HG03064 (cell line): ENCODE measurements around the gene NDUFB11.

Experiments
- ATAC-seq: cut with Tn5 transposase; IDR thresholded peaks from one replicate; pipeline ENCODE4 v1.9.1; 2021; ENCODE audit warnings: low read depth; ENCODE audit not compliant: unreplicated experiment

The NDUFB11 gene

DNA sequence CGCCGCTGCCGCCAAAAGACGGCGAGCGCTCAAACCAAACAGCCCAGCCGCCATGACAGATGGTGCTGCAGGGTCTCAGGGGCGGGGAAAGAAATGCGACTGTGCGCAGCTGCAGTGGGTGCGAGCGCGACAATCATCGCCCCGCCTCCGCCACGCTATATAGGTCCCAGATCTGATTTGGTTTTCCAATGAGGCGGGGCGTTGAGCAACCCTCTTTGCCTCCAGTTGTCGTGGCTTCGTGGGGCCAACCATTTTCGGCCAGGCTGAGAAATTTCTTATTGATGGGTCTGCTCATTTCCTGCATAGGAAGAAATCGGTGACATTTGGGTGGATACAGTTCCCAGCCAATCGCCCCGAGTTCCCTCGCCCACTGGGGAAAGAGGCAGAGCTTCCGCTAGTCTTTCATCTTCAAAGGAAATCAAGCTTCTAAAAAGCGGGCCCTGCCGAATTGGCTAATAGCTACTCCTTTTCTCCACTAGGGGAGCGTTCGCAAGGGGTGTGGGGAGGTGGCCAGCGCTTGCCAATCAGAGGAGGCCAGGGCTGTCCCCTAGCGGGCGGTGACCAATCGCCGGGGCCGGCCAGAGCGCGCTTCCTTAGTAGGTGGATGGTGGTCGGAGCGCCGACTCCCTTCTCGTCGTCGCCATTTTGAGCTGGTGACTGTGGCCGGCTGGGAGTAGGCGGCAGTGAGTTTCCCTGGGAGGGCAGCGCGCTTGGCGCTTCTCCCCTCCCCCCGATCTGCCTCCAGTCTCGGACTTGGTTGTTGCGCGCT is at the start of gene NDUFB11, which contains the start of gene RBM10:
Gene NDUFB11, minus strand, starts transcription at position 77 of the 769 bp plus-strand sequence. Its CDS starts 23 bp downstream, at position 54.
Gene RBM10, plus strand, starts transcription at position 596 of the 769 bp plus-strand sequence. CDS start 2,261 bp downstream, outside the sequence.
- ATAC-seq: peak; percentile 84

DNA sequence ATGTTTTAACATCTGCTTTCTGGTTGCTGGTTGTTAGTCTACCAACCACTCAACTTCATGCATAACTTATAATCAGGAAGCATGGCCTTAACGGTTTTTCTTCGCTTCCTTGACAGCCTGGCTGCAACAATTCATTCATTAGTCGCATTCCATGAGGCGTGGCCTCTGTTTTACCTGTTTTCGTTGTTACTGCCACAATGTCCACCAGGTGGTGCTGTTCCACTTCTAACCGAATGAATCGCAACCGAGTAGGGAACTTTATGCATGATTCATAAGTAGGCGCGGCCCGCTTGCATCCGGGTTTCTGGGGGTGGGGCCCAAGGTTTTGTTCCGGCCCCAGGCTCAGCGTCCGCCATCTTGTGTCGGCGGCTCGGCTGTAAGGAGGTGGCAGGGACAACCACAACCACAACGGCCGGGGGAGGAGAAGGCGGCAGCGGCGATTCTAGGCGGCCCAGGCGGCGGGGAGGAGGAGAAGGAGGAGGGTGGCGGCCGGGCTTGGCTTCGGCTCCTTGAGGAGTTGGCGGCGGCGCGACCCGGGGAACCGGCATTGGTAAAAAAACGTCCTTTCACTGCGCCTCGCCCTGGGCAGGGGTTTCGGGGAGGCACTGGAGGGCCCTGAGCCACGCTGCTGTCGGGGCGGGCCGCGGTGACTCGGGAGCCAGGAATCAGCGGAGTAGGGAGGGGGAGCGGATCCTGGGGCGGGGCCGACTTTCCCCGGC is 49.1 kb upstream of the NDUFB11 start, which contains the start of gene UBA1:
Gene UBA1, plus strand, starts transcription at position 355 of the 719 bp plus-strand sequence. CDS start 4,974 bp downstream, outside the sequence.
- peak; percentile 75 for ATAC-seq

DNA sequence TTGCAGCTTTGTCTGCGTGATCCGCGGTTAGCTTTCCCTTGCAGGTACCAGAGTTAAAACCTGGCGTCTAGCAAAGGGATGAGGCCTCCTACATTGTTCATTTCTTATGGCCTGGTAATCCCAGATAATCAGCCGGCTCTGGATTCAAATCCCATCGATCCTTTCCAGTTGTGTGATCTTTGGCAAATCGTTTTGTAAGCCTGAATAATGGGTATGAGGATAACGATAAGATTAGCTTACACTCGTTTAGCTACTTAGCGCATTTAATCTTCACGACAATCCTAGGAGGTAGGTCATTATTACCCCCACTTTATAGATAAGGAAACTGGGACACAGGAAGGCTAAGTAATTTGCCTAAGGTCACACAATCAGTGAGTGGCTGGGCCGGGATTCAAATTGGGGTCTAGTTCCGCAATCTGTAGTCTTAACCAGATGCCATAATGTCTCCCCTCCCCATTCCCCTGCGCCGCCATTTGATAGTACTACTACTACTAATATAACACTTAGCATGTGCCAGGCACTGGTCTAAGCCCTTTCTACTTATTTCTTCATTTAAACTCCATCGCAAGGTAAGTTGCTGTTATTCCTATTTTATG is 47.4 kb upstream of the NDUFB11 start:
- ATAC-seq: no peak

DNA sequence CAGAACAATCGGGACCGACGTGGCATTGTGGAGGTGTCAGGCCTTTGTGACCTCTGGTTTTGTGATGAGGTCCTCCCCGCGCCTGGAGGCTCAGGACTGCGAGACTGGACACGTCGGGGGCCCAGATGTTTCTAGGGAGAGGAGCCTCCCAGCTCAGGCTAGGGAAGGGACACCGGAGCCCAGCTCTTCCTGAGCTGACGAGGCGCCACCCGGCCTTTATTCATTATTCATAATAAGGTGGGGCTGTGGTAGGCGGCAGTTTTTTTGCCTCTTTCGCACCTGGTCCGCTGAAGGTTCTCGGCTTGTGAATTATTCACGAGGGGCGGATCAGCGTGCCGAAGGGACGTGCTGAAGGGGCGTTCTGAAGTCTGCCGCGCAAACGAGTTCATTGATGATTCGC is 46.8 kb upstream of the NDUFB11 start:
- ATAC-seq: no peak

DNA sequence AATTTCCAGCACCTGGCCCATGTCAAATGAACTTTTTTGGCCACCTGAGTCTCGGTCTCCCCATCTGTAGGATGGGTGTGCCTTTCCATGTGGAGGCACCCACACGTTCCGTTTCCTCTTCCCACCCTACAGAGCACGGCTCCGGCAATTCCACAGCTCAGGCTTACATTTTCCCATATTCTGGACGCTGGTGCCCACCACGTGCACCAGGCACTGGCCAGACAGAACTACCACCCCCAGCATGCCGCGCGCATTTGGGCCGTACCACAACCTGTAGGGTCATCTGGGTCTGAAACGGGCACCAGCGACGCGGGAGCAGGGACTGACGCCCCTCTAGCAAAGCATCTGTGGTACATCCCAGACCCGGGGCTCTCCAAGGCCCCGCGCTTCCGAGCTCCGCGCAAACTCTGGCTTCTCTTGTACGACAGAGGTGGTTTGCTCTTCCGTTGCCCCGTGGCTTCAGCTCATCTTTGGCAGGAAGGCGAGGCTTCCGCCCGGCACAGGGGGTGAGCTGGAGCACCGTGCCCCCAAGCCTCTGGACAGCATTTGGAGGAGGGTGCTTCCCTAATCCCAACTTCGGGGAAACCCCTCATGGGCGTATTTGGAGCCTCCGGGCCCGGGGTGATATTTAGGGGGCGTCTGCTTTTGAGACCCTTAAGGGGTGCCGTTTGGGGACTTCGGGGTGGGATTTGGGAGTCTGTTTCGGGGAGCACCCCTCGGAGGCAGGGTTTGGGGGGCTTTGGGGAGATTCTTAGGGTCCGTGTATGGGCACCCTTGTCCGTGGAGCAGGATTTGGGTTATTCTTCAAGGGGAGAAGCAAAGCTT is 46.2 kb upstream of the NDUFB11 start:
- peak; percentile 45 for ATAC-seq

DNA sequence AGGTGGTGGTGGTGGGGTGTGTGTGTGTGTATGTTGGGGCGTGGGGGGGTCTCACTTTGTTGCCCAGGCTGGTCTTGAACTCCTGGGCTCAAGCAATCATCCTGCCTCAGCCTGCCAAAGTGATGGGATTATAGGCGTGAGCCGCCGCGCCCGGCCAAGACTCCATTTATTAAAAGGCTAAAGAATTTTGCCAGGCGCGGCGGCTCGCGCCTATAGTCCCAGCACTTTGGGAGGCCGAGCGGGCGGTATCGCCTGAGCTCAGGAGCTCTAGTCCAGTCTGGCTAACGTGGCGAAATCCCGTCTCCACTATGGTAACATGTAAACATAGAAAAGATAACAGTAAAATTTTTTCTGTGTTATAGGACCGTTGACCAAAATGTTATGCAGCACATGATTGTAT is 45.4 kb upstream of the NDUFB11 start:
- no peak for ATAC-seq

DNA sequence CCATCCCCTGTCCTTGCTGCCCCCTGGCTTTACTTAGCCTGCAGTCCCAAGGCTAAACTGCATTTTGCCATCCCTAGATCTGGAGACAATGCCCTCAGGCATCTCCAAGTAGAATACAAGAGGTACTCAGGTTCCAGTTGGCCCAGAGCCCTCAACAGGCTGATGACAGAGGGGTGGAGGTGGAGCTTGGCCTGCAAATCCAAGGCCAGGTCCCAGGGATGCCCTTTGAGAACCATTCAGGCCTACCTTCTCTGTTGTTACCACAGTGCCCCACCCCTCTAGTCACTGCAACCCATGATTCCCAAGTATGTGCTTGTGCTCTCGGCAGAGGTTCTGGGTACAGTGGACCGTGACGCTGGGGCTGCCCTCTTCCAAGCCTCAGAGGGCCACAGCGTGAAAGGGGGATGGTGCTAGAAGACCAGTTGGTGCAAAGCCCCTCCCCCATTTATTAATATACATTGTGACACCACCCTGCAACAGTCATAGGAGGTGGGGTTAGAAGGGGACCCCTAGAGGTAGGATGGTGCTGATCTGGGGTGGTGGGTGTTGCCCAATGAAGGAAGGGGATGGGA is 42.7 kb upstream of the NDUFB11 start:
- no peak for ATAC-seq

DNA sequence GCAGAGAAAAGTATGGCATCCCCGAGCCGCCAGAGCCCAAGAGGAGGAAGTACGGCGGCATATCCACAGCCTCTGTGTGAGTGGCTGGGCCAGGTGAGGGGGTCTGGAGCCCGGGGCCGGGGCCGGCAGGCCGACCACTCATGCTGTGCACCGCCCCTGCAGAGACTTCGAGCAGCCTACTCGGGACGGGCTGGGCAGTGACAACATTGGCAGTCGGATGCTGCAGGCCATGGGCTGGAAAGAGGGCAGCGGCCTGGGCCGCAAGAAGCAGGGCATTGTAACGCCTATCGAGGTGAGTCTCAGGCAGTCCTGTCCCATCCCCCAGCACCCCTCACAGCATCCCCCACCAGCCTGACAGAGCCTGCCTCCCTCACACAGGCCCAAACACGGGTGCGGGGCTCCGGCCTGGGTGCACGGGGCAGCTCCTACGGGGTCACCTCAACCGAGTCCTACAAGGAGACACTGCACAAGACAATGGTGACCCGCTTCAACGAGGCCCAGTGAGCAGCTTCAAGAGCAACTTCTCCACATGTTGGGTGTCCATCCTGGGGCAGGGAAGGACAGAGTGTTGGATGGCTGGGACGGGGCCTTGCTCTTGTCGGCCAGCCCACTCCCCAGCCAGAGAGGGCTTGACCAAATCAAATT is 41.7 kb upstream of the NDUFB11 start:
- ATAC-seq: no peak

DNA sequence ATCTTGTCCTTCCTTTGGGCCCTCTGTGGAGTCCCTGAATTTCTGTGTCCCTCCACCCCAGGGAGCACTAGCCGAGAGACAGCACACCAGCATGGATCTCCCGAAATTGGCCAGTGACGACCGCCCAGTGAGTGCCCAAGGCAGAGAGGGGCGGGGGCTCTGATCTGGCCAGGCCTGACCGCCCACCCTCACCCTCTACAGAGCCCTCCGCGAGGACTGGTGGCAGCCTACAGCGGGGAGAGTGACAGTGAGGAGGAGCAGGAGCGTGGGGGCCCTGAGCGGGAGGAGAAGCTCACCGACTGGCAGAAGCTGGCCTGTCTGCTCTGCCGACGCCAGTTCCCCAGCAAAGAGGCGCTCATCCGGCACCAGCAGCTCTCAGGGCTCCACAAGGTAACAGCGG is 40.7 kb upstream of the NDUFB11 start:
- ATAC-seq: no peak

DNA sequence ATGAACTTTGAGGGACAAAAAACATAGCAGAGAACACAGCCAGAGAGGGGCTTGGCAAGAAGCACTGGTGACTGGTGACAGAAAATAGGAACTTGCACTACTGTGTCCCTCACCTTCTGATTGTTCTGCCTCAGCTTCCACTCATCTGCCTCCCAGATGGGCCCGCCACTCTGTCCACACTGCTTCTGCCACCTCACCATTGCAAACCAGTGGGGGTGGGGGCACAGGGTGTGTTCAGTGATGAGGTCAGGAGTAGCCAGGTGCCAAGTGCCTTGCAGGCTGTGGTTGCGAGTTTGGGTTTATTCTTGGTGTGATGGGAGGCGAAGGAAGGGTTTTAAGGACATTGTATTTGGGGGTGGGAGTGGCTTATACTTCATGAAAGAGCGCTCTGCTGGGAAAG is 40.0 kb upstream of the NDUFB11 start:
- ATAC-seq: no peak

DNA sequence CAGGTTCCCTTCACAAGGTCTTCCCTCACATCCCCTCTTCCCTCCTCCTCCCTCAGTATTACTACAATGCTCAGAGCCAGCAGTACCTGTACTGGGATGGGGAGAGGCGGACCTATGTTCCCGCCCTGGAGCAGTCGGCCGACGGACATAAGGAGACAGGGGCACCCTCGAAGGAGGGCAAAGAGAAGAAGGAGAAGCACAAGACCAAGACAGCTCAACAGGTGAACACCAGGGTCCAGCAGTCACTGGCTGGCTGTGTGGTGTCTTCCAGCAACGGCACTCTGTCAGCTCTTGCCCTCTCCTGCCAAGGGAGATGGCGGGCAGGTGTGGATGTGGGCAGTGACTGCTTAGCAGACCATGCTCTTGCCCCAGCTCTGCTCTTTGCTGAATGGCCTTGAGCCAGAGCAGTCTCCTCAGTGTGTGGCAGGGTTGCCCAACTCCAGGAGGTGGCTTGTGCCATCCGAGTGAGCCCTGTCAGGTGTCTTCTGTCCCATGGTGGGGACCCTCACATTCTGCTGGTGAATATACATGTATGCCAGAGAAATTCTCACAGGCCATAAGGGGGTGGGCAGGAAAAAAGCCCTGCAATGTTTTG is 37.7 kb upstream of the NDUFB11 start:
- no peak for ATAC-seq

DNA sequence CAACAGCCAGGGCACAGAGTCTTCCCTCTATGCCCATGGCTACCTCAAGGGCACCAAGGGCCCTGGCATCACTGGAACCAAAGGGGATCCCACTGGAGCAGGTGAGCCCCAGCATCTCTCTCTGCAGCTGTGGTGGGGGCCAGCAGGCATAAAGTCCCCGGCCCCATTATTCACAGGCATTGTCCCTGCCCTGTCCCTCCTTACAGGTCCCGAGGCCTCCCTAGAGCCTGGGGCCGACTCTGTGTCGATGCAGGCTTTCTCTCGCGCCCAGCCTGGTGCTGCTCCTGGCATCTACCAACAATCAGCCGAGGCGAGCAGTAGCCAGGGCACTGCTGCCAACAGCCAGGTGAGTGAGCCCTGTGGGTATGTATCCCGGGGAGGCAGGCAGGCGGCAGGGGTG is 36.8 kb upstream of the NDUFB11 start:
- no peak for ATAC-seq

DNA sequence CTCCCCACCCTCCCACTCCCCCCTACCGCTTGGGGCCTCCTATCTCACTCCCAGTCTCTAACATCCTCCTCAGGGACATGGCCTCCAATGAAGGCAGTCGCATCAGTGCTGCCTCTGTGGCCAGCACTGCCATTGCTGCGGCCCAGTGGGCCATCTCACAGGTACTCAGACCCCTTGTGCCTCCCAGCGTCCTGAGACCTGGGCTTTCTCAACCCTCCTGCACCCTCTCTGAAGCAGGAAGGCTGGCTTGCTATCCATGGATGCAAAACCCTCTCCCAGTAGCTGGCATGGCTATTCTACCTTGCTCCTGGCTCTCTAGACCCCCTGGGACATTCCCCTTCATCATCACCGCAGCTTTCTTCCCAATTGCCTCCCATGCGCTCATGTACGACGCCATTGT is 35.8 kb upstream of the NDUFB11 start:
- ATAC-seq: no peak

DNA sequence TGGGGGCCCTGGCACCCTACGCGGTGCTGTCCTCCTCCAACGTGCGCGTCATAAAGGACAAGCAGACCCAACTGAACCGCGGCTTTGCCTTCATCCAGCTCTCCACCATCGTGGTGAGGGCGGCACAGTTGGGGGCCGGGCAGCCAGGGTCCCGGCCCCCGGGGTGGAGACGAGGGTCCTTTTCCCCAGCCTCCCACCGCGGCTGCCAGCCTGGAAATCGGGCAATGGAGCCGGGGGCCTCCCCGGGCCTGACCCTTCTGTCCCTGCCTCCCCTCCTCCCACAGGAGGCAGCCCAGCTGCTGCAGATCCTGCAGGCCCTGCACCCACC is 35.4 kb upstream of the NDUFB11 start:
- ATAC-seq: no peak

DNA sequence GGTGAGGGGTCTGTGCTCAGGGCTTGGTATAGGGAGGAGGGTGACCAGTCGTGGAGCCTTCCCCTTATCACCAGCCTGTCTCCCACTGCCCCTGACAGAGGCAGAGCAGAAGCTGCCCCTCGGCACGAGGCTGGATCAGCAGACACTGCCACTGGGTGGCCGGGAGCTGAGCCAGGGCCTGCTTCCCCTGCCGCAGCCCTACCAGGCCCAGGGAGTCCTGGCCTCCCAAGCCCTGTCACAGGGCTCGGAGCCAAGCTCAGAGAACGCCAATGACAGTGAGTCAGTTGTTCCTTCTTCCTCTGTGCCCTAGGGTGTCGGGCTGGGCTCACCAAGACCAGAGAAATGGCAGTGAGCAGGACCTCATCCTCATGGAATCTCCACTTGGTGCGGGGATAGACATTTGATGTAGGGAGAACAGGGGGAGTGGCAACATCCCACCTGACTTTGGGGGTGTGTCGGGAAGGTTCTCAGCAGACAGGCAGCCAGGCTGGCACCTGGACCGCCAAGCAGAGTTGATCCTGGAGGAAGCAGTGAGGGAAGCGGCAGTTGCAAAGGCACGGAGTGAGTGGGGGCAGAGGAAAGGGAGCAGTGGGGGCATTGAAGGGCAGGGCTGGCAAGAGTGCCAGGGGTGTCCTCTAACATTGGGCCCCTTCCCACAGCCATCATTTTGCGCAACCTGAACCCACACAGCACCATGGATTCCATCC is 34.9 kb upstream of the NDUFB11 start:
- ATAC-seq: no peak

DNA sequence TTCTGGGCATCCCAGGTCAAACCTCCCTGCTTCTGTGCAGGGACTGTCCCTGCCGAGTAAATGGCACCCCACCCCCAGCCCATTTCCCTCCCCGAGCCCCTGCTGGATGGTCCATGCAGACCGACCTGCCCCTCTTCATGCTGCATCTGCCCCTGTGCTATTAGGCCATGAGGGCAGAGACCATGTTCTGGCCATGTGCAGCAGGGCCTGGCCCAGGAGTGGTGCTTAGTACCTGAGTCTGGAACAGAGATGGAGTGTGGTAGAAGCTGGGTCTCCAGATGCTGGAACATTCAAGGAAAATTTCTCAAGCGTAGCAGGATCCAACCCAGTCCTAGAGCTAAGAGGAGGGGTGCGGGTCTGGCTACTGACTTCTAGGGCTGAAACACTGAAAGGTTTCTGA is 33.8 kb upstream of the NDUFB11 start:
- no peak for ATAC-seq

DNA sequence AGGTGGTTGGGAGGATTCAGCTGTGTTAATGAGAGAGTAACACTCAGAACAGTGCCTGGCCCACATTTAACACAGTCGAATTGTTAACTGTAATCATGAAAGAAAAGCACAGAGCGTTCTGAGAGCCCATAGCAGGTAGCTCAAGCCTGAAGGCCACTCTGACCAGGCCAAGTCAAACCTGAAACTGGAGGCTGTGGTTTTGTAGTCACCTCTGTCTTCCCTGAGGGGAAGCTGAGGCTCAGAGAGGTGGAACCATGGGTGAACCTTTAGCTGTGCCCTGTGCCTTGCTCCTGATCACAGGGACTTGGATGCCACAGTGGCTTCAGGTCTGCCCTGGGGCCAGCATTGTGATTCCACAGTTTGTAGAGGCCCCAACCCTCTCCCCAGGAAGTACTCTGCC is 32.6 kb upstream of the NDUFB11 start:
- ATAC-seq: no peak

DNA sequence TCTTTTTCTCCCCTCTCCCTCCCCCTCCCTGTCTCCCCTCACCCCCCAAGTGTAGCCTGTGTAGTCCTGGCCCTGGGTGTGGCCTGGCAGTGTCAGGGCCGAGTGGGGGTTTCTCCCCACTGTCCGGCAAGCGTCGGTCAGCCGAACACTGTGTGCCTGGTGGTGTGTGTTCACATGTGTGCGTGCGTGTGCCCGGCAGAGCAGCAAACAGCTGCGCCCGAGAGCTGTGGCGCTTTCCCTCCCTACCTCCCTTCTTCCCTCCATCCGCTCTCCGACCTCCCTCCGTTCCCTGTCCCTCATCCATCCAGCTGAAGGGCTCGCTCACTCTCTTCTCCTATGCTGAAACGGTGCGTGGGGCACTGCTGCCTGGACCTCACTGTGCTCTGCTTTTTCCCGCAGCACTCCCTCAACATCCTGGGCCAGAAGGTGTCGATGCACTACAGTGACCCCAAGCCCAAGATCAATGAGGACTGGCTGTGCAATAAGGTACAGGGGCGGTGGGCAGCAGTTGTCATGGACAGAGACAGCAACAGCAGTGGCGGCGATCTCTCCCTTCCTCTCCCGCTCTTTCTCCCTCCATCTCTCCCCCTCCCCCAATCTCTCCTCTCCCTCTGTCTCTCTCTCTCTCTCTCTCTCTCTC is 31.7 kb upstream of the NDUFB11 start:
- ATAC-seq: no peak
